ENCODE data around the gene SETD3.
"Not testable (repeated sequence)": the region's sequence is repeated elsewhere in the genome, so short reads cannot be mapped to it uniquely, and the experiment has no call there.

The SETD3 gene

DNA sequence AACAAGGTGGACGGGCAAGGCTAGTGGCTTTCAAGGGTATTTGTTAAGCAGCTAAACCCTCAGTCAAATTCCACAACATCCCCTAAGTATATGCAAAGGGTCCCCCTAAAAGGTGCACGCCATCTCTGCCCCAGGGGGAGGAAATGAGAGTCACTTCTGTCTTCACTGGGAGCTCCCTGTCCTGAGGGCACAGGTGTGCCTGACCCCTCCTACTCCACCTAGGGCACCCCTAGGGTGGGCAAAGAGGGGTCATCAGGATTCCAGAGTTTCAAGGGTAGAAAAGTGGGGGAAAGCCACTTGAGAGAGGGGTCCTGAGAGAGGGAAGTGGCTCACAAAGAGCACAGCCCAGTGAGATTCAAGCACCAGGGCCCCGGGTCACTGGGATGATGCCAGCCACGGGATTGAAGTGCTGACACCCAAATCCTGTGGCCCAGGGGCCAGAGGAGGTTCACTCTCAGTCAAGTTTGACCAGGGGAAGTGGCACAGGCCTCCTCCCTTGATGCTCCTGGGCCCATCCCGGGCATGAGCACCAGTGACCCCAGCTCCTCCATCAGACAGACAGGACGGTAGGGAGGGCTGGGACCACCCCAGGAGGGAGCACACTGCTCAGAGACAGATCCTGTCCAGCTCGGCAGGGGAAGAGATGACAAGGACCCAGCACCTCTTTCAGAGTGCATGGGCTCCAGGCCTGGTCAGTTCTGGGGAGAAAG, 126.3 kb downstream of the SETD3 start:
- no peak for DNase-seq

DNA sequence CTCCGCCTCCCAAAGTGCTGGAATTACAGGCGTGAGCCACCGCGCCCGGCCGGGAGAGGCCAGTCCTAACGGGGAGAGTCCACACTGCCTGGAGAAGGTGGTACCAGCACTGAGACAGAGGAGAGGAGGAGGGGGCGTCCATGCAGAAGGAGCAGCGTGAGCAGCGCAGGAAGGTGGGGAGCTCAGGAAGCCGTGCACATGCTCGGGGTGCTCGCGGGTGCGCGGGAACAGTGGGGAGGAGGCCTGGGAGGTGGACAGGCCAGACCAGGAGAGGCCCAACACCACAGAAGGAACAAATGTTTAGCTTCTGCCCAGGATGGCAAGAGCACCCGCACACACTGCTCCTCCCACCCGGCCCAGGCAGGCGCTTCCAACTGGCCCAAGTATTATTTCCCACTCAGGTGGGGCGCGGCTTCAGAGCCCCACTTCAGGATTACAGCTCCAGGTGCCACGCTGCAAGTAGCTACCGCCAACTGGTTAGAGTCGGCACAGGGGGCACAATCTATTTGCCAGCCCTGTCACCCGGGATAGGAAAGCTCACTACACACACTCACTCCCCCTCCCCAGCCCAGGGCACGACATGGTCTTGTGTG, 127.9 kb downstream of the SETD3 start:
- DNase-seq: no peak

DNA sequence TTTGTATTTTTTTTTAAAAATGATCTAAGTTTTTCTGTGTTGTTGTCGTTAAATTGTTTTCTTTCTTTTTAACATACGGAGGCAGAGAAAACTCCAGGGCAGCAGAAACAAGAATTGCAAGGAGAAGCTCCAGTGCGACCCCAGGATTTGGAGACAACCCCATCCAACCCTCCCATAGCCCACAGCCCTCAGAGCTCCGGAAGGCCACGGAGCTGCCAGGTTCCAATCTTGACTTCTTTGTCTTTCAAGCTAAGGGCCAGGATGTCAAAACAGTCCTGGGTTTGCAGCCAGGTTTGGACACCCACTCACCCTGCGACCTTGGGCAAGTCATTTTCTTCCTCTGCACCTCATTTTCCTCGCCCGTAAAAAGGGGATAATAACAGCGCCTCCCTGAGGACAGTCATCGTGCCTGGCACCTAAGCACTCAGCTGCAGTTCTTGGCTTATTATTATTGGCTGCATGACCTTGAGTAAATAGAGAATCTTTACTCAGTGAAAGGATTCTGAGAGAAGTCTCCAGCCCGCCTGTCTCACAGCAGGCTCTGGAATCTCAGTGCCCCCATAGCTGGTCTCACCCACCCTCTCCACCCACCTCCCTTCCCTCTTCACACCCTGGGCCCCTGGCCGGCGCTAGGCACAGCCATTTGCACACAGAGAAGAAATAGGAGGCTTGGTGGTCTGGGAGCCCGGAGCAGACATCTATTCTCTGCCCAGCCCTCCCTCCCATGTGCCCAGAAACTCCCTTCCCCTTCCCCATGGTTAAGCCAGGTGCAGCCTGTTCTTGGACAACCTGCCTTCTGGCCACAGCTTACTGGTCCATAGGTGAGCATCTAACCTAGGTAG, 129.3 kb downstream of the SETD3 start:
- no peak for DNase-seq

DNA sequence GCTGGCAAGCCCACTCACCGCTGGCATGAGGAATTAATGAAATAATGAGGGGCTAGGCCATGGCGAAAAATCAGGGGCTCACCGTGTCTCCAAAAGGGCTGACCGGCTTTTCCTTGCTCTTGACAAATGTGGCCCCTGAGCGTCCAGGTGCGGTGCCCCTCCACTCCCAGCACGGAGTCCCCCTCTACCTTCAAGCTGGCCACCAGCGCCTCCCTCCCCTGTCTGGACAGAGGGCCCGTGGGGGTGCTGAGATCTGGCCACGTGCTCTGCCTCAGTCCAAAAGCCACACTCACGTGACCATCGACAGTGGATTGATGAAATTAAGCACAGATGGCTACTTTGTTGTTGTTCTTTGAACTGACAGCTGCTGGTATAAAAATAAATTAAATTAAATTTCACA, 129.9 kb downstream of the SETD3 start:
- DNase-seq: no peak

DNA sequence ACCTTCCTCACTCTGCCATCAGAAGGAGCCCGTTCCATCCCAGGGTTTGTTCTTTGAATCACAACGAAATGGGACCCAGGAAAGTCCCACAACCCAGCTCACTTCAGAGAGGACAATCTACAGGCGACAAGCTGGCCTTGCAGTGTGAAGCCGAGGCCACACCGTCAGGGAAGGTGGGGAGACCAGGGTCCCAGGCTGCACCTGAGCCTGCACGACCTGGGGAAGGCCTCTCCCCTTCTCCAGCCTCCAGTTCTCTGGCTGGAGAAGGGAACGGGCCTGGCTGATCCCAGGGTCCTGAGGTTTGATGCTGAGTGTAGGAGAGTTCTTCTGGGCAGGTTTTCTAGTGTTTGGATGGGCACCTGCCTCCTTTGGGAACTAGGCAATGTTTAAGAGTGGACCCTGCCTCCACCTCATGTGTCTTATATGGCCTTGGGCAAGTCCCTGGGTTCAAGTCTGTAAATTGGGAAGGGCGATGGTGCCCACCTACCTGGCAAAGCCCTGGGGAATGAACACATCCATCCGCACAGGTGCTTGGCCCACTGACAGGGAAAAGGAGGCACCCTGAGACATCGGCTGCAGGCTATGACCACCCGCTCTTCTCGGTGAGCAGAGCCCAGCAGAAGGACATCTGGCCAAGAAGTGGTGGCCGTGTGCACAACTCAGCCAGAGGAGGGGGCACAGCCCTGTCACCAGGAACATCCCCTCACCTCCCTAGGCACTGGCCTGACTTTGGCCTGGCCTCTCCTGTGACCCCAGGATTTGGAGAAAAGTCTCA, 130.8 kb downstream of the SETD3 start:
- no peak for DNase-seq

DNA sequence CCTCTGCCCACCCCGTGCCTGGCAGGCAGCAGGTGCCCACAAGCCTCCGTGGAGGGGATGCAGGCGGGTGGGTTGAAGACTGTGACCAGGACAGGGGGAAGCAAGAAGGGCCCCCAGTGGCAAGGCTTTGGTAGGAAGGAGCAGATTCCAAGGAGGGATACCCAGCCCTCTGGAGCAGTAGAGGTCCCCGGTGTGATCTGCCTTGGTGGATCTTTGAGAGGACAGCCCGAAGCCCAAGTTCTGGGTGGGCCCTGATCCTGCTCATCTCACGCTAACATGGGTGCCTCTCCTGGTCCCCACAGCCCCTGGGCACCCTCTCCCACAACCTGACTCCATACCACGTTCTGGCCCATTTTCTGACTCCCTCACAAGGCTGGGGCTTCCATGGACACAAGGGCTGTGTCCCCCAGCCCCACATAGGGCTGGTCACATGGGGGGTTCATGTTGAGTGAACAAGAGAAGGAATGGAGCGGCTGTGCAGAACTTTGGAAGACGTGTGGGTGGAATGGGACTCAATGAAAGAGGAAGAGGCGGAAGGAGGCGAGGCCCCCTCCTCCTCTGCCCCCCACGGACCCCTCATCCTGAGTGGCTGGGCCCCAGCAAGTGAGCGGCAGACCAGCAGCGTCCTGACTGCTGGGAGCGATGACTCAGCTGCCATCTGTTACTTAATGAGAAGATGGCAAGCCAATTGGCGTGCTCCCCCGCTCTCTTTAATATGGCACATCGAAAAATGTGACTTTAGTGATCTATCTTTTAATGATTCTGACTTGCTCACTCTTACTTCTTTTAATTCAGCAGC, 131.6 kb downstream of the SETD3 start:
- no peak for DNase-seq

DNA sequence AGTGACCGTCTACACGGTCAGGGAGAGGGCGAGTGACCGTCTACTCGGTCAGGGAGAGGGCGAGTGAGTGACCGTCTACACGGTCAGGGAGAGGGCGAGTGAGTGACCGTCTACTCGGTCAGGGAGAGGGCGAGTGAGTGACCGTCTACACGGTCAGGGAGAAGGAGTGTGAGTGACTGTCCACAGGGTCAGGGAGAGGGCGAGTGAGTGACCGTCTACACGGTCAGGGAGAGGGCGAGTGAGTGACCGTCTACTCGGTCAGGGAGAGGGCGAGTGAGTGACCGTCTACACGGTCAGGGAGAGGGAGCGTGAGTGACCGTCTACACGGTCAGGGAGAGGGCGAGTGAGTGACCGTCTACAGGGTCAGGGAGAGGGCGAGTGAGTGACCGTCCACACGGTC, 132.4 kb downstream of the SETD3 start:
- not testable (repeated sequence) for DNase-seq
